Neural cell (in vitro differentiated cells): ENCODE measurements around the gene SRD5A1.

Experiments used
- EZH2 ChIP-seq: fragments of 200-600, 300-800 bp; shearing (Covaris generic), sonication (generic); IDR thresholded peaks from 2 replicates; pipeline ENCODE4 v1.6.1; 2014; ENCODE audit warnings: antibody characterized with exemption, low read length, borderline replicate concordance, mild to moderate bottlenecking; ENCODE audit not compliant: insufficient read depth, poor library complexity, severe bottlenecking
- POLR2AphosphoS5 ChIP-seq: IDR thresholded peaks from 2 replicates; pipeline ENCODE4 v1.6.1; 2012
- RAD21 ChIP-seq: fragments of 450-650 bp; conservative IDR thresholded peaks from 2 replicates; pipeline ENCODE4 v1.6.1; 2014; ENCODE audit warnings: antibody characterized with exemption, mild to moderate bottlenecking, moderate library complexity
- TAF1 ChIP-seq: IDR thresholded peaks from 2 replicates; pipeline ENCODE4 v1.6.1; 2012; ENCODE audit warnings: low read depth
- TF ChIP-seq, protein P1 (sequence below): fragments of 450-650 bp; IDR thresholded peaks from 2 replicates; pipeline ENCODE4 v1.5.1; 2014; ENCODE audit warnings: antibody characterized with exemption, mild to moderate bottlenecking, moderate library complexity; ENCODE audit not compliant: poor library complexity, severe bottlenecking
- TF ChIP-seq, protein P2 (sequence below): IDR thresholded peaks from 2 replicates; pipeline ENCODE4 v1.6.1; 2012; ENCODE audit warnings: borderline replicate concordance

DNA sequence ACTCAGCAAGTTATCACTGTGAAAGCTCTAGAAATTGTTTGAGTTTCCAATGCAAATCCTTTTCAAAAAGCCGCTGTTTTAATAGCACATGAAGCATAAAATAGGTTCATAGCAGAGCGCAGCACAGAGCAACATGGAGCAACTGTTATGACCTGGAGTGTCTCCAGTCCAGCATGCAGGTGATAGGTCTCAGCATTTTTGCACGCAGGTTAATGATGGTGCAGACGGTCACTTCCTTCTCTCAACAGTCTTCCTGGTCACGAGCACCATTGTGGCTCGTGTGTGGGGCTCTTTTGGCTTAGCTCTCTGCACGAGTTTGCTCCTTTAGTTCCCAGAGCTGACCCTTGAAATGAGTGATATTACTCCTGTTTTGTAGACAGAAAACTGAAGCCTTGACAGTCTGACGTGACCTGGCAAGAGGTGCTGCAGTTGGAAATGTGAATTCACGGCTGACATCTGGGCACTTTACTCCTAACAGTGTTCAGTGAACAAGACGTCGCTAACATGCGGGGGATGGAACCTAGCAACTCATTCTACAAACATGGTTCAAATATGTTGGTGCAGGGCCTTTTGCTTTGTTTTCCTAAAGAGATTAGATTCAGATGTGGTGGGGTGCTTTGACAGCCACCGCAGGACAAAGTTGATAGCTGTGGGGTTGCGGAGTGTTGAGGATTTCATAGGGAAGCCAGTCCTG is 90.0 kb downstream of the SRD5A1 start:
- no peak for TF ChIP-seq TAF1
- TF ChIP-seq, protein P1, sequence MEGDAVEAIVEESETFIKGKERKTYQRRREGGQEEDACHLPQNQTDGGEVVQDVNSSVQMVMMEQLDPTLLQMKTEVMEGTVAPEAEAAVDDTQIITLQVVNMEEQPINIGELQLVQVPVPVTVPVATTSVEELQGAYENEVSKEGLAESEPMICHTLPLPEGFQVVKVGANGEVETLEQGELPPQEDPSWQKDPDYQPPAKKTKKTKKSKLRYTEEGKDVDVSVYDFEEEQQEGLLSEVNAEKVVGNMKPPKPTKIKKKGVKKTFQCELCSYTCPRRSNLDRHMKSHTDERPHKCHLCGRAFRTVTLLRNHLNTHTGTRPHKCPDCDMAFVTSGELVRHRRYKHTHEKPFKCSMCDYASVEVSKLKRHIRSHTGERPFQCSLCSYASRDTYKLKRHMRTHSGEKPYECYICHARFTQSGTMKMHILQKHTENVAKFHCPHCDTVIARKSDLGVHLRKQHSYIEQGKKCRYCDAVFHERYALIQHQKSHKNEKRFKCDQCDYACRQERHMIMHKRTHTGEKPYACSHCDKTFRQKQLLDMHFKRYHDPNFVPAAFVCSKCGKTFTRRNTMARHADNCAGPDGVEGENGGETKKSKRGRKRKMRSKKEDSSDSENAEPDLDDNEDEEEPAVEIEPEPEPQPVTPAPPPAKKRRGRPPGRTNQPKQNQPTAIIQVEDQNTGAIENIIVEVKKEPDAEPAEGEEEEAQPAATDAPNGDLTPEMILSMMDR = no peak
- TF ChIP-seq POLR2AphosphoS5 = no peak
- no peak for TF ChIP-seq EZH2
- TF ChIP-seq, protein P2, sequence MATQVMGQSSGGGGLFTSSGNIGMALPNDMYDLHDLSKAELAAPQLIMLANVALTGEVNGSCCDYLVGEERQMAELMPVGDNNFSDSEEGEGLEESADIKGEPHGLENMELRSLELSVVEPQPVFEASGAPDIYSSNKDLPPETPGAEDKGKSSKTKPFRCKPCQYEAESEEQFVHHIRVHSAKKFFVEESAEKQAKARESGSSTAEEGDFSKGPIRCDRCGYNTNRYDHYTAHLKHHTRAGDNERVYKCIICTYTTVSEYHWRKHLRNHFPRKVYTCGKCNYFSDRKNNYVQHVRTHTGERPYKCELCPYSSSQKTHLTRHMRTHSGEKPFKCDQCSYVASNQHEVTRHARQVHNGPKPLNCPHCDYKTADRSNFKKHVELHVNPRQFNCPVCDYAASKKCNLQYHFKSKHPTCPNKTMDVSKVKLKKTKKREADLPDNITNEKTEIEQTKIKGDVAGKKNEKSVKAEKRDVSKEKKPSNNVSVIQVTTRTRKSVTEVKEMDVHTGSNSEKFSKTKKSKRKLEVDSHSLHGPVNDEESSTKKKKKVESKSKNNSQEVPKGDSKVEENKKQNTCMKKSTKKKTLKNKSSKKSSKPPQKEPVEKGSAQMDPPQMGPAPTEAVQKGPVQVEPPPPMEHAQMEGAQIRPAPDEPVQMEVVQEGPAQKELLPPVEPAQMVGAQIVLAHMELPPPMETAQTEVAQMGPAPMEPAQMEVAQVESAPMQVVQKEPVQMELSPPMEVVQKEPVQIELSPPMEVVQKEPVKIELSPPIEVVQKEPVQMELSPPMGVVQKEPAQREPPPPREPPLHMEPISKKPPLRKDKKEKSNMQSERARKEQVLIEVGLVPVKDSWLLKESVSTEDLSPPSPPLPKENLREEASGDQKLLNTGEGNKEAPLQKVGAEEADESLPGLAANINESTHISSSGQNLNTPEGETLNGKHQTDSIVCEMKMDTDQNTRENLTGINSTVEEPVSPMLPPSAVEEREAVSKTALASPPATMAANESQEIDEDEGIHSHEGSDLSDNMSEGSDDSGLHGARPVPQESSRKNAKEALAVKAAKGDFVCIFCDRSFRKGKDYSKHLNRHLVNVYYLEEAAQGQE = no peak
- TF ChIP-seq RAD21 = no peak
